GM21576 (cell line): ENCODE data around the gene KRTAP10-8.
"Not testable (repeated sequence)": the region's sequence is repeated elsewhere in the genome, so short reads cannot be mapped to it uniquely, and the experiment has no call there.

Experiments
- ATAC-seq: cut with Tn5 transposase; IDR thresholded peaks from one replicate; pipeline ENCODE4 v1.9.1; 2021; ENCODE audit warnings: mild to moderate bottlenecking, moderate library complexity; ENCODE audit not compliant: unreplicated experiment

The KRTAP10-8 gene, protein sequence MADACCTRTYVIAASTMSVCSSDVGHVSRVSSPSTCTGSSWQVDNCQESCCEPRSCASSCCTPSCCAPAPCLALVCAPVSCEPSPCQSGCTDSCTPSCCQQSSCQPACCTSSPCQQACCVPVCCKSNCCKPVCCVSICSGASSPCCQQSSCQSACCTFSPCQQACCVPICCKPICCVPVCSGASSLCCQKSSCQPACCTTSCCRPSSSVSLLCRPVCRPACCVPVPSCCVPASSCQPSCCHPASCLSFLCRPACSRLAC

GRCh38 chr21:44612029-44612486 lies at the start of gene KRTAP10-8:
TSS of gene KRTAP10-8 (plus strand) at chr21:44612079. CDS start at chr21:44612101, 22 bp downstream.
- no peak for ATAC-seq

GRCh38 chr21:44564099-44564498 lies 47.8 kb upstream of the KRTAP10-8 start:
- ATAC-seq, result no peak

- ATAC-seq, result no peak
Measured at GRCh38 chr21:44564886-44565598, 46.8 kb upstream of the KRTAP10-8 start.

- no peak for ATAC-seq
Measured at GRCh38 chr21:44566403-44566802, 45.5 kb upstream of the KRTAP10-8 start.

- ATAC-seq, result no peak
Measured at GRCh38 chr21:44567481-44568171, 44.3 kb upstream of the KRTAP10-8 start.

GRCh38 chr21:44568261-44568660 lies 43.6 kb upstream of the KRTAP10-8 start:
- ATAC-seq, result no peak

DNA sequence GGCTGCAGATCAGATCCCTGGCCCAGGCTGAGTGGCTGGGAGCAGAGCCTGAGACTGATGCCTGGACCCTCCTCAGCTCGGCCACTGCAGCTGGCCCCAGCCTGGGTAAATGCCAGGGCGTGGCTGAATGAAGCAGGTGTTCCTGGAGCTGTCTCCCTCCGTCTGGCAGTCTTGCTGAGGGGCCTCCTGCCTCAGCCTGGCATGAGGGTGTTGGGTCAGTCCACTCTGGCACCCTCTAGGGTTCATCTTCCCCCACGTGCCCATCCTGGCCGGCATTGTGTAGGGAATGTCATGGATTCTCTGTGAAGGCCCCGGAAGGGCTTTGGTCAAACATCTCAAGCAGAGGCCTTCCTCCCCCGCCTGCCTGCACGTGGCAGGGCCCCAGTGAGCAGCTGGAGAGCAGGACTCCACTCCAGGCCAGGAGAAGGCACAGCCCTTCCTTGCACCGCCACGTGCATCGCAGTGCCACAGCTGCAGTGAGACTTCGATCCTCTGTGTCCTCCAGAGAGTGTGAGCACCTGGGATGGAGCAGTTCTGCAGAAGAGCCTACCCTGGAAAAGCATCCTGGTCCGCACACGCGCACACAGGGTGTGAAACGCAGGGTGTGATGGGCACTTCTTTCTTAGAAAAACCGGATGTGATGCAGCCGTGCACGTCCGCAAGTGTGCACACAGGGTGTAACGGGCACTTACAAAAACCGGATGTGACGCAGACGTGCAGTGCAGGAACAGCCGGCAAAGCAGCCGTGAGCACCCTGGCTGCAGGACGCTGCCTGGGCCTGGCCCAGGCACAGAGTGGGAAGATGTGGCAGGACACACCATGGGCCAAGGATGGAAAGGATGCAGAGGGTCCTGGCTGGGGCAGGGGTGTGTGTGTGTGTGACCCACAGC lies 43.0 kb upstream of the KRTAP10-8 start:
- no peak for ATAC-seq

DNA sequence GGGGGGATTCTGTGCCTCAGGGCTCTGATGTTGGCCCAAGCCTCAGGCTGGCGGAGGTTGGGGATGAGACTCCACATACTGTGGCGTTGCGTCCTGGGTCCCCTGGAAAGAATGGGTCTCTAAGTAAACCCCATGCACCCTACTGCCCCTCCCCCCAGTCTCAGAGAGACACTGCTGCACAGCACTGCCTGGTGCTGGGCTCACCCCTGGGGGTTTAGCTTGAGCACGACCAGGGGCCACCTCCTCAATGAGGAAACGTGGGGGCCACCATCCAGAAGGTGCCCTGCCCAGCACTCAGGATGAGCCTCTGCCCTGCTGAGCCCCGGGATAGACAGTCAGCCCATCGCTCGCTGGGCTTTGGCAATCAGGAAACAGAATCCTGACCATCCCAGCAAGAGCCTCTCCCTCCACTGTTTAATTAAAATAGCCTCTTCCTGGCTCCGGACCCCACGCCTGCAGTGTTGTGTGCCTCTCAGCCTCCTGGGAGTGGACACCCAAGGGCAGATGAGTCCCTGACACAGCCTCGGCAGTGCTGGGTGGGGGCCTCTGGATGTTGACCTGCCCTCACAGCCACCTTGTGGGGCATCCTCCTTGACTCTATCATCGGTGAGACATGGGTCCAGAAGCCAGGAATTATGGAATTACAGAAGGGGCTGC lies 41.9 kb upstream of the KRTAP10-8 start:
- no peak for ATAC-seq

GRCh38 chr21:44571296-44571695 lies 40.6 kb upstream of the KRTAP10-8 start:
- no peak for ATAC-seq

GRCh38 chr21:44571844-44572782 lies 39.8 kb upstream of the KRTAP10-8 start:
- ATAC-seq, result no peak

GRCh38 chr21:44572959-44573583 lies 38.8 kb upstream of the KRTAP10-8 start:
- ATAC-seq, result no peak

DNA sequence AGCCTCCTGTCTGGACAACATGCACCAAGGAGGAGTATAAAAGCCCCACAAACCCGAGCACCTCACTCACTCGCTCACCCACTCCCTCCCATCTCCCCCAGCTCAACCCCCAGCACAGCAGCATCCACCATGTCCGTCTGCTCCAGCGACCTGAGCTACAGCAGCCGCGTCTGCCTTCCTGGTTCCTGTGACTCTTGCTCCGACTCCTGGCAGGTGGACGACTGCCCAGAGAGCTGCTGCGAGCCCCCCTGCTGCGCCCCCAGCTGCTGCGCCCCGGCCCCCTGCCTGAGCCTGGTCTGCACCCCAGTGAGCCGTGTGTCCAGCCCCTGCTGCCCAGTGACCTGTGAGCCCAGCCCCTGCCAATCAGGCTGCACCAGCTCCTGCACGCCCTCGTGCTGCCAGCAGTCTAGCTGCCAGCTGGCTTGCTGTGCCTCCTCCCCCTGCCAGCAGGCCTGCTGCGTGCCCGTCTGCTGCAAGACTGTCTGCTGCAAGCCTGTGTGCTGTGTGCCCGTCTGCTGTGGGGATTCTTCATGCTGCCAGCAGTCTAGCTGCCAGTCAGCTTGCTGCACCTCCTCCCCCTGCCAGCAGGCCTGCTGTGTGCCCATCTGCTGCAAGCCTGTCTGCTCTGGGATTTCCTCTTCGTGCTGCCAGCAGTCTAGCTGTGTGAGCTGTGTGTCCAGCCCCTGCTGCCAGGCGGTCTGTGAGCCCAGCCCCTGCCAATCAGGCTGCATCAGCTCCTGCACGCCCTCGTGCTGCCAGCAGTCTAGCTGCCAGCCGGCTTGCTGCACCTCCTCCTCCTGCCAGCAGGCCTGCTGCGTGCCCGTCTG lies 38.0 kb upstream of the KRTAP10-8 start, which contains the start of gene KRTAP10-4:
KRTAP10-4 (plus strand) TSS at position 100 of the 827 bp plus-strand sequence; CDS start at position 130, 30 bp downstream.
- not testable (repeated sequence) for ATAC-seq

- ATAC-seq, result no peak
Measured at GRCh38 chr21:44574457-44575306, 37.2 kb upstream of the KRTAP10-8 start.

DNA sequence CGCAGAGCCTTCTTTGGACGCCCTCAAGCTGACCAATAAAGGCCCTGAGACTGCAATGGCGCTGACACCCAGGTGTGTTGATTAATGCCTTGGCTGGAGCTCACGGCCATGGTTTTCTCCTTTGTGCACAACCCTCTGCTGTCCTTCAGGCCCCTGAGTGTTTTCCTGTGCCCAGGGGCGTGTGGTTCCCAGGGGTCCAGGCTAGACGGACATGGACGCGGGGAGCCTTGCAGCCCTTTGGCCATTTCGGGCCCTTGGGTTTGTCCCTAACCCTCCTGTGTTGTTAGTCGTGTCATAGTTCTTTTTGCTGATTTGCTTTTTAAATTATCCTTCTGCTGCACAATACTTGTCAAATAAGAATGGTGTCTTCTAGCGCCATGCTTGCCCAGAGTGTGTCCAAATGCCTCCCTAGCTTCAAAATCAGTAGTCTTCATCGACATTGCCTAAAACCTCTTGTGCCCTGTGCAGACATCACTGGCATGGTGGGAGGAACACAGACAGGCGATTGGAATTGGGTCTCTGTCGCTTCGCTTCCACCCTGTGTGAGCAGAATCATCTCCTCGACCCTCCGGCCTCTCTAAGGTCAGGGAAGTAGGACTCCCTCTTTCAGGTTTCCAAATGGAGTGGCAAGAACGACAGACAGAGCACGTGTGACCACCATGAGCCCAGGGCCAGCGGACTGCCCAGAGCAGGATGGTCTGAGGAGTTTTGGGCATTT lies 36.4 kb upstream of the KRTAP10-8 start:
- no peak for ATAC-seq

GRCh38 chr21:44576025-44576420 lies 35.9 kb upstream of the KRTAP10-8 start:
- ATAC-seq, result no peak
